Activated naive CD8-positive, alpha-beta T cell treated with anti-CD3 and anti-CD28 coated beads, Interleukin-2, amount 10 ng/mL, durations not matched to agents 7 days and 5 days (primary cell): ENCODE measurements around the gene MGP. TPM values are rescaled to one million over a fixed set of nuclear protein-coding genes. Genes with fewer than 3 reads are reported as not detected.

Experiments
- ATAC-seq: fragments of 150-1000 bp; cut with Tn5 transposase; one replicate; pipeline ENCODE4 v1.10.0; 2021; ENCODE audit warnings: low read depth, moderate library complexity
- POLR2A ChIA-PET: fragments of 350-600 bp; sonication (Branson Sonifier 250); formaldehyde crosslinking; loops from one replicate; lab custom pipeline; 2021; ENCODE audit warnings: antibody characterized with exemption; lab: Charles Lee
- DNase-seq: peaks from one replicate; pipeline ENCODE4 v3.0.0; 2021
- H3K27ac Mint-ChIP-seq: one replicate; pipeline ENCODE4 v1.8.0; 2022; ENCODE audit warnings: mild to moderate bottlenecking, mixed read lengths
- H3K27me3 Mint-ChIP-seq: one replicate; pipeline ENCODE4 v1.8.0; 2022; ENCODE audit warnings: mild to moderate bottlenecking, moderate library complexity, mixed read lengths
- H3K36me3 Mint-ChIP-seq: one replicate; pipeline ENCODE4 v1.8.0; 2021; ENCODE audit warnings: mild to moderate bottlenecking, mixed read lengths
- H3K4me1 Mint-ChIP-seq: one replicate; pipeline ENCODE4 v1.8.0; 2021; ENCODE audit warnings: mixed read lengths
- H3K4me3 Mint-ChIP-seq: one replicate; pipeline ENCODE4 v1.8.0; 2022; ENCODE audit warnings: mild to moderate bottlenecking, moderate library complexity, mixed read lengths
- H3K9me3 Mint-ChIP-seq: one replicate; pipeline ENCODE4 v1.8.0; 2021; ENCODE audit warnings: mixed read lengths
- total RNA-seq, 2 experiments: library from RNA; stranded (reverse); gene quantifications; one replicate each; pipeline ENCODE4 v1.2.3, GENCODE V29; 2021

The MGP gene
- total RNA-seq, 2 experiments from 2014 or later = 0.44 to 0.60 TPM

DNA sequence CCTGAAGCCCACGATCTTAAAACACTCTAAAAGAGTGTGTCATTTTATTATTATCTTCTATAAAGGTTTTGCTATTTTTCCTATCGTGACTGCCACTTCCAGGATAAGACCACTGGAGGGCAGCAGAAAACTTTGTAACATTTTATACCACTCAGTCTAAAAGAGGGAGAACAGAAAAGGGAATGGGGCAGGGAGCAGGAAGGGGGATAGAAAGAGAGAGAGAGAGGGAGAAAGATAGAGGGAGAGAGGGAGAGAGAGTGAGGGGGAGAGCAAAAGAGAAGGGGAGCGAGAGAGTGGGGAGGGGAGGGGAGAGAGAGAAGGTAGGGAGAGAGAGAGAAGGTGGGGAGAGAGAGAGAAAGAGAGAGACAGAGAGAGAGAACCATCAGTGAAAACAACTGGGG, 40.3 kb downstream of the MGP start:
- ATAC-seq (no peak), DNase-seq (no peak)
- POLR2A ChIA-PET = no interaction called here
- Mint-ChIP-seq H3K27ac (peak overlapping the region; percentile 55), H3K27me3 (peaks cover 2% of the 10 kb centered on the region), H3K4me1 (peaks cover 6% of the 10 kb centered on the region), H3K9me3 (no peaks in the 10 kb centered on the region), H3K4me3 (no peak overlapping the region), H3K36me3 (no peaks in the 10 kb centered on the region)

- H3K27ac Mint-ChIP-seq = no peak overlapping the region
- no peaks in the 10 kb centered on the region for H3K9me3 Mint-ChIP-seq
- no peak overlapping the region for H3K4me3 Mint-ChIP-seq
- H3K4me1 Mint-ChIP-seq = peaks cover 6% of the 10 kb centered on the region
- H3K27me3 Mint-ChIP-seq = peaks cover 2% of the 10 kb centered on the region
- no peaks in the 10 kb centered on the region for H3K36me3 Mint-ChIP-seq
- ATAC-seq (no peak), DNase-seq (no peak)
- POLR2A ChIA-PET = no interaction called here
Observed at GRCh38 chr12:14844401-14844800, 41.3 kb downstream of the MGP start.

- Mint-ChIP-seq H3K27me3 (peaks cover 5% of the 10 kb centered on the region), H3K27ac (no peak within 1 kb of the TSS), H3K36me3 (peaks cover 2% of the 10 kb centered on the region), H3K4me1 (peaks cover 6% of the 10 kb centered on the region), H3K4me3 (no peak within 1 kb of the TSS), H3K9me3 (no peaks in the 10 kb centered on the region)
- DNase-seq (no peak), ATAC-seq (no peak)
- POLR2A ChIA-PET = no interaction called here
Observed at GRCh38 chr12:14843425-14843887, 42.2 kb downstream of the MGP start, which contains the start of gene ART4. Gene ART4, minus strand, starts transcription at chr12:14843526. Its CDS starts 413 bp downstream, at chr12:14843113.

- H3K4me3 Mint-ChIP-seq = no peak overlapping the region
- H3K27ac Mint-ChIP-seq = no peak overlapping the region
- H3K4me1 Mint-ChIP-seq = peaks cover 6% of the 10 kb centered on the region
- POLR2A ChIA-PET = no interaction called here
- peaks cover 5% of the 10 kb centered on the region for H3K27me3 Mint-ChIP-seq
- no peak for ATAC-seq
- DNase-seq = no peak
- H3K36me3 Mint-ChIP-seq = peaks cover 2% of the 10 kb centered on the region
- no peaks in the 10 kb centered on the region for H3K9me3 Mint-ChIP-seq
Observed at GRCh38 chr12:14842315-14842714, 43.3 kb downstream of the MGP start.

GRCh38 chr12:14841761-14842160, 43.9 kb downstream of the MGP start:
- Mint-ChIP-seq H3K4me1 (peaks cover 6% of the 10 kb centered on the region), H3K27me3 (peaks cover 5% of the 10 kb centered on the region), H3K27ac (no peak overlapping the region), H3K4me3 (no peak overlapping the region), H3K36me3 (peaks cover 2% of the 10 kb centered on the region), H3K9me3 (no peaks in the 10 kb centered on the region)
- ATAC-seq = no peak
- no peak for DNase-seq
- POLR2A ChIA-PET = no interaction called here

- H3K27me3 Mint-ChIP-seq = peaks cover 7% of the 10 kb centered on the region
- DNase-seq = no peak
- H3K36me3 Mint-ChIP-seq = peaks cover 2% of the 10 kb centered on the region
- H3K27ac Mint-ChIP-seq = no peak overlapping the region
- ATAC-seq = no peak
- POLR2A ChIA-PET = no interaction called here
- peaks cover 4% of the 10 kb centered on the region for H3K4me1 Mint-ChIP-seq
- H3K9me3 Mint-ChIP-seq = no peaks in the 10 kb centered on the region
- H3K4me3 Mint-ChIP-seq = no peak overlapping the region
Observed at GRCh38 chr12:14840616-14841015, 45.0 kb downstream of the MGP start.

DNA sequence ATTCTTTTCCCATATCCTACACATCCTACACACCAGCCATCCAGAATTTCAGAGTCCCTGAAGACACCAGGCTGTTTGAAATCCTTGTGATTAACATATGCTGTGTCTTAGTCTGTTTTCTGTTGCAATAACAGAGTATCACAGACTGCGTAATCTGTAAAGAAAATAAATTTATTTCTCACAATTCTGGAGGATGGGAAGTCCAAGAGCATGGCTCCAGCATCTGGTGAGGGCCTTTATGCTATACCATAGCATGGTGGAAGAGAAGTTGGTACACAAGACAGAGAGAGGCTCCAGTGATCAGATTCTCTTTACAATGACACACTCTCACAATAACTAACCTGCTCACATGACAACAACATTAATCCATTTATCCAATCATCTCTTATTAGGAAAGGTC, 46.4 kb downstream of the MGP start:
- no peak overlapping the region for H3K27ac Mint-ChIP-seq
- peaks cover 2% of the 10 kb centered on the region for H3K36me3 Mint-ChIP-seq
- ATAC-seq (no peak), DNase-seq (no peak)
- H3K4me1 Mint-ChIP-seq = no peaks in the 10 kb centered on the region
- POLR2A ChIA-PET = no interaction called here
- no peak overlapping the region for H3K4me3 Mint-ChIP-seq
- peaks cover 10% of the 10 kb centered on the region for H3K27me3 Mint-ChIP-seq
- H3K9me3 Mint-ChIP-seq = no peaks in the 10 kb centered on the region

DNA sequence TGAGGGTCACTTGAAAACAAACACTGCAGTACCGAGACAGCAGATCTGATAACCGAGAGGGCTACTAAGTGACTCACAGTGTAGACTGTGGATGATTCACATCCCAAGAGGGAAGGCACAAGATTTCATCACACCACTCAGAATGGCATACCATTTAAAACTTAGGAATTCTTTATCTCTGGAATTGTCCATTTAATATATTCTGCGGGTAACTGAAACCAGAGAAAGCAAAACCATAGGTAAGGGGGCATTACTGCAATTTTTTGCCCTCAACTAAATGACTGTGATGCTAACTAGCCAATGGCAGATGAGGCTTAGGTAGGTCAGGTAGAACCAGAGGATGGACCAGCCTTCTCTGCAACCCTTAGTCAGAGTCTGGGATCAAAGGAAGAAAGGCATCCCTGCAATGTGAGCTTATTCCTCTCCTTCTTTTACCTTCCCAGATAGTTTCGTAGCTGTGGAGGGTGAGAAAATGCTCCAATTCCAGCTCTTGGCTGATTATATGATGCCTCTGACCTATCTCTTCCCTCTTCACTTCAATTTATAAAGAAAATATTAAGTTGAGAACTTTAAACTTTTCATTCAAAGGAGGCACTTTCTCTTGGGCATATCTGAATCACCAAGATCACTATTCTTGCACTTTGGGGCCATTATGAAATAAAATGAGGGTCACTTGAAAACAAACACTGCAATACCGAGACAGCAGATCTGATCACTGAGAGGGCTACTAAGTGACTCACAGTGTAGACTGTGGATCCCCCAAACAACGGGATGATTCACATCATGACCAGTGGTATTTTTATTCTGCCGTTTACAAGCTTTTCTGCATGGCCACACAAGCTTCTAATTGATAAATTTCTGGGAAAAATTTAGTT, 49.1 kb downstream of the MGP start:
- POLR2A ChIA-PET = no interaction called here
- peaks cover 18% of the 10 kb centered on the region for H3K27me3 Mint-ChIP-seq
- H3K4me1 Mint-ChIP-seq = no peaks in the 10 kb centered on the region
- DNase-seq (no peak), ATAC-seq (no peak)
- H3K4me3 Mint-ChIP-seq = no peak overlapping the region
- H3K36me3 Mint-ChIP-seq = peaks cover 2% of the 10 kb centered on the region
- no peak overlapping the region for H3K27ac Mint-ChIP-seq
- H3K9me3 Mint-ChIP-seq = no peaks in the 10 kb centered on the region

DNA sequence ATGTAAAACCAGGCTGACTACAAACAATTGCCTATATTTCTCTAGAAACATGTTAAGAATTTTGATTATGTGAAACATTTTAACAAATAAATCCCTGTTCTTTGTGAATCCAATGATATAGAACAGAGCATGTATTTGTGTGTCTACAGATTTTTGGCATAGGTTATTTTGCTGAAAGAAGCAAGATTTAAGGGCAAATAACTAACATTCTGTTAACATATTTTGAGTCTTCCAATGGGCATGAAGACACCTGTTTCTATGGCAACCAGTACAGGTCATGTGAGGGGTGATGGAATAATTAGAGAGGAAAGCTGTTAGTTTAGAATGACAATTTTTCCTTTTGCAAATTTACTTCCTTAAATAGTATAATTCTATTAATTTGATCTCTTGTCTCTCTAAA, 51.1 kb downstream of the MGP start:
- Mint-ChIP-seq H3K27me3 (peaks cover 18% of the 10 kb centered on the region), H3K36me3 (peaks cover 2% of the 10 kb centered on the region), H3K9me3 (no peaks in the 10 kb centered on the region), H3K4me1 (no peaks in the 10 kb centered on the region), H3K4me3 (no peak overlapping the region), H3K27ac (no peak overlapping the region)
- DNase-seq (no peak), ATAC-seq (no peak)
- POLR2A ChIA-PET = no interaction called here

DNA sequence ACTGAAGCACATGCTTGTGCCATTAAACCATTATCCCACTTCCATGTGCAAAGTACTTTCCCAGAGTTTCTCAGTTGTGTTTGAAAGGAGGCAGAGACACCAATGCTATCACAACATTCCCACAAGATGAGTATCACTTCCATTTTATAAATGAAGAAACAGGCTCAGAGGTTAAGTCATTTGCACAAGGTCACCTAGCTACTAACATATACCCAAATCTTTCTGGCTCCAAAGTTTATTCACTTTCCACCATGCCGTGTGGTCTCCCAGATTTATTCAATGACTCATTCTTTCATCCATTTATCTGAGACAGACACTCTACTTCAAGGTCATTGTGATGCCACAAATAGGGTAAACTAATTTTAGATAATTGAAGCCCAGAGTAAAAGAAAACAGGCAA, 51.7 kb downstream of the MGP start:
- Mint-ChIP-seq H3K9me3 (no peaks in the 10 kb centered on the region), H3K4me3 (no peak overlapping the region), H3K27ac (no peak overlapping the region), H3K36me3 (no peaks in the 10 kb centered on the region), H3K27me3 (peaks cover 15% of the 10 kb centered on the region), H3K4me1 (no peaks in the 10 kb centered on the region)
- DNase-seq = no peak
- ATAC-seq = no peak
- POLR2A ChIA-PET = no interaction called here

DNA sequence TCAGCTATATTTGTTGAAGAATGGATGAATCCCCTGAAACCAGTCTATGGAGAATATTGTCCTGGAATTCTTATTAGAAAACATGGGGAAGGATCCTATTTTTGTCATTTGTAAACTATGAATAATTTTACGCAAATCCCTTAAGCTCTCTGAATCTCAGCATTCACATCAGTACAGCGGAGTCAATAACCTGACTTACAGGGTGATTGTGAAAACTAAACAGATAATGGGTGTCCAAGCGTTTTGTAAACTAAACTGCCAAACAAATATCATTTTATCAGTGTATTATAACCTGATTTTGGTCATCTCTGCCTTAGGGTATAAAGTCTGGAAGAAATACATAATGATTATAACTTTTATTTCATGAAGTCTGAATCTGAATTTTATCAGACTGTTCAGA, 52.3 kb downstream of the MGP start:
- H3K27me3 Mint-ChIP-seq = peaks cover 15% of the 10 kb centered on the region

More for the DNA sequence above, 52.3 kb downstream of the MGP start:
- Mint-ChIP-seq H3K9me3 (no peaks in the 10 kb centered on the region), H3K36me3 (no peaks in the 10 kb centered on the region), H3K4me1 (no peaks in the 10 kb centered on the region), H3K4me3 (no peak overlapping the region), H3K27ac (no peak overlapping the region)
- ATAC-seq = no peak
- no peak for DNase-seq
- POLR2A ChIA-PET = no interaction called here

Other genes starting within 250 kb of the MGP start
- gene GUCY2C, start 189.3 kb downstream of the MGP start, total RNA-seq = not detected
- gene WBP11, start 82.4 kb downstream of the MGP start, total RNA-seq = 10 to 100 TPM; 90.9 to 98.0 TPM
- gene C12orf60, start 82.2 kb downstream of the MGP start, total RNA-seq = 1 to 10 TPM; 1.3 to 1.6 TPM
- not detected for gene SMCO3, start 71.7 kb downstream of the MGP start, total RNA-seq
- gene ART4, start 42.3 kb downstream of the MGP start, total RNA-seq = not detected
- 10 to 100 TPM; 10.1 to 11.8 TPM for gene ERP27, start 52.7 kb upstream of the MGP start, total RNA-seq
- gene ARHGDIB, start 75.7 kb upstream of the MGP start, total RNA-seq = 1,000 to 10,000 TPM; 1,212 to 1,244 TPM
- gene PDE6H, start 87.2 kb upstream of the MGP start, total RNA-seq = not detected